Mammary epithelial cell (primary cell): ENCODE data around the gene NEK6.

Experiments used
- CTCF ChIP-seq, 2 donors: IDR thresholded peaks in 1 of 2; conservative IDR thresholded peaks in 1 of 2; 2 replicates each; pipeline ENCODE4 v1.5.1; 2011 to 2012; ENCODE audit warnings: inconsistent platforms in 2 of 2, low read length in 2 of 2, mild to moderate bottlenecking in 2 of 2, control low read depth in 1 of 2, low read depth in 1 of 2; ENCODE audit not compliant: insufficient read depth in 1 of 2; ENCODE audit errors: extremely low read depth in 1 of 2
- EZH2 ChIP-seq: IDR thresholded peaks from 2 replicates; pipeline ENCODE4 v1.6.1; 2012; ENCODE audit warnings: low read length, inconsistent platforms, borderline replicate concordance

- TF ChIP-seq CTCF (conservative IDR thresholded peaks at IDR 0.05 in 1 of 2, IDR thresholded peaks at IDR 0.05 in 1 of 2; ENCODE audit: extremely low read depth in 1 of 2, insufficient read depth in 1 of 2, low read depth in 1 of 2, low read length in 2 of 2) (no peak), EZH2 (no peak)
Measured at GRCh38 chr9:124373851-124374250, 116.1 kb downstream of the NEK6 start.
